ENCODE results near the gene TLCD3B.
"Not testable (repeated sequence)": the region's sequence is repeated elsewhere in the genome, so short reads cannot be mapped to it uniquely, and the experiment has no call there.

TLCD3B gene

DNA sequence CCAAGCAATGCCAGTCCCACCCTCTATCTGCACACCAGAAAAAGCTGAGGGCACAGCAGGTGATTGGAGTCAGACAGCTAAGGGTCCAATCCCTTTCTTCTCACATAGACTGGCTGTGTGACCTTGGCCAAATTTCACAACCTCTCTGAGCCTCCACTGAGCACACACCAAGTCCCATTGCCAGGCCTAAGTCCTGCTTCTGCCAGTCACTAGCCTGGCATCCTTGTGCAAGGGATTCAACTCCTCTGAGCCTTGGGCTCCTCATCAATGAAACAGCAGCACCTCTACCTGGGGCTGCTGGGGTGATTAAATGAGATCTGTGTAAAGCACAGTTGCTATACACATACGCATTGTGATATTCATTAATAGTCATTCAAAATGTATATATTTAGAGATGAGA, 15.5 kb upstream of the TLCD3B start:
- Histone ChIP-seq H3K36me3 (no peaks in the 10 kb centered on the region), H3K9me3 (no peaks in the 10 kb centered on the region), H3K4me3 (no peak overlapping the region), H3K9ac (no peak overlapping the region), H3K4me2 (no peak overlapping the region), H3K4me1 (peaks cover 8% of the 10 kb centered on the region), H4K20me1 (no peaks in the 10 kb centered on the region), H3K27ac (no peak overlapping the region), H3K27me3 (no peaks in the 10 kb centered on the region)
- TF ChIP-seq Cebpa-rat (IDR thresholded peaks at IDR 0.05): no peak

DNA sequence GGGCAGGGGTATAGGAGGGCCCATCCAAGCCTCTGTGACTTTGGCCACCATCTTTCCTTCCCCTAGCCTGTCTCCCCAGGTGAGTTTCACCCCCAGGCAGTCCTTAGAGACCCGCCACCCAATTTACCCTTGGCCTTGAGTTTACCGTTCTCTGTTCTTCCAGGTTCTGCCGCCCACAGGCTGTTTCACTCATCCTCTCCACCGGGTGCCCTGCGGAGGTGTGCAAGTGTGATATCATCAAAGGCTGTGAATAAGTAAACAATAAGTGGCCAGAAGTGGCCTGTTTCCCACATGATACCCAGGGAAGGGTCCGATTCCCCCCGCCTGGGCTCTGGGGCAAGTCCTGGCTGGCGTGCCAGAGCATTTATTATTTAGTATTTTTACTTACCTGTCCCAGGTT, 15.1 kb upstream of the TLCD3B start:
- no peak for TF ChIP-seq Cebpa-rat (IDR thresholded peaks at IDR 0.05)
- Histone ChIP-seq H3K4me1 (peaks cover 6% of the 10 kb centered on the region; the same call in 1 of the 2 replicates), H3K4me3 (no peak overlapping the region), H3K27me3 (no peaks in the 10 kb centered on the region), H3K27ac (no peak overlapping the region), H3K9me3 (no peaks in the 10 kb centered on the region), H3K9ac (no peak overlapping the region), H3K4me2 (no peak overlapping the region), H3K36me3 (no peaks in the 10 kb centered on the region), H4K20me1 (no peaks in the 10 kb centered on the region)

DNA sequence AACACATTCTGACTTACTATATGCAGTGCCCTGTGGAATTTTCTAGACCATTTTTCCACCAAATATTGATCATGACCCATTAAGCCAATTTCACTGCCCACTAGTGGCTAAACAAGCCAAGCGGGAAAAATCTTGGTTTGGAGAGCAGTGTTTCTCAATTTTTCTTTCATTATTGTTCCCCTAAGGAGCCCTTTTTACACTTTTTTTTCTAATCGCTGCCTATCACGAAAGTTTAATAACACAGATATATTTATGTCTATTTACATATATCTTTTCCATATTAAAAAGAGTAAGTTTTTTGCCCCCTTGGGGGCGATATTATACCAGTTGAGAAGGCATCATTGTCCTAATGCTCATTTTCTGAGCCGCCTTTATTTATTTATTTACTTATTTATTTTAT, 10.8 kb upstream of the TLCD3B start:
- H4K20me1 ChIP-seq: no peaks in the 10 kb centered on the region
- no peak overlapping the region for H3K9ac ChIP-seq
- H3K27me3 ChIP-seq: no peaks in the 10 kb centered on the region
- no peak overlapping the region for H3K4me3 ChIP-seq
- H3K36me3 ChIP-seq: no peaks in the 10 kb centered on the region
- no peak overlapping the region for H3K27ac ChIP-seq
- H3K4me2 ChIP-seq: no peak overlapping the region
- H3K4me1 ChIP-seq: no peaks in the 10 kb centered on the region
- no peaks in the 10 kb centered on the region for H3K9me3 ChIP-seq
- TF ChIP-seq Cebpa-rat (IDR thresholded peaks at IDR 0.05): no peak

DNA sequence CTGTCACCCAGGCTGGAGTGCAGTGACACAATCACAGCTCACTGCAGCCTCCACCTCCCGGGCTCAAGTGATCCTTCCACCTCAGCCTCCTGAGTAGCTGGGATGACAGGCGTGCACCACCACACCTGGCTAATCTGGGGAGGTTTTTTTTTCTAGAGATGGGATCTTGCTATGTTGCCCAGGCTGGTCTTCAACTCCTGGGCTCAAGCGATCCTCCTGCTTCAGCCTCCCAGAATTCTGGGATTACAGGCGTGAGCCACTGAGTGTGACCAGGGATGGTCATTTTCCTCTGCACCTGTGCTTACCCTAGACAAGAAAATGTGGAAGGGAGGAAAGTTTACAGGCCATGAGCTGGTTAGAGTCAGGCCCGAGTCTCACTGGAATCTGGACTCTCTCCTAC, 9.6 kb upstream of the TLCD3B start:
- not testable (repeated sequence) for H3K27me3 ChIP-seq, H3K9me3 ChIP-seq, H3K27ac ChIP-seq, H4K20me1 ChIP-seq, H3K9ac ChIP-seq, H3K36me3 ChIP-seq, H3K4me1 ChIP-seq, H3K4me3 ChIP-seq, H3K4me2 ChIP-seq

DNA sequence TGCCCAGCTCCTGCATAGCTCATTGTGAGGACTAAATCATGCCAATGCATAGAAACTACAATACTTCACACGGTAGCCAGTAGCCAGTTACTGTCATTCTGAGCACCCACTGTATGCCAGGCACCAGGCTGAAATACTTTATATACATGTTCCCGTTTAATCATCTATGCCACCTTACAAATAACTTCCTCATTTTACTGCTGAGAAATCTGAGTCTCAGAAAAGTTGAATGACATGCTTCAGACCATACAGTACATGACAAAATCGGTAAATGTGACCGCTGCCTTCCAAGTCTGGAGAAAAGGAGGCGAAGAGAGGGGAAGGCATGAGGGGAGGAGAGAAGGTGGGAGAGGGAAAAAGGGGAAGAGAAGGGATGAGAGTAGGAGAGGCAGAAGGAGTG, 9.2 kb upstream of the TLCD3B start:
- Histone ChIP-seq H3K27me3 (no peaks in the 10 kb centered on the region), H3K27ac (no peak overlapping the region), H3K4me1 (no peaks in the 10 kb centered on the region), H3K9ac (no peak overlapping the region), H3K36me3 (no peaks in the 10 kb centered on the region), H4K20me1 (no peaks in the 10 kb centered on the region), H3K4me2 (no peak overlapping the region), H3K9me3 (no peaks in the 10 kb centered on the region), H3K4me3 (no peak overlapping the region)
- no peak for TF ChIP-seq Cebpa-rat (IDR thresholded peaks at IDR 0.05)

DNA sequence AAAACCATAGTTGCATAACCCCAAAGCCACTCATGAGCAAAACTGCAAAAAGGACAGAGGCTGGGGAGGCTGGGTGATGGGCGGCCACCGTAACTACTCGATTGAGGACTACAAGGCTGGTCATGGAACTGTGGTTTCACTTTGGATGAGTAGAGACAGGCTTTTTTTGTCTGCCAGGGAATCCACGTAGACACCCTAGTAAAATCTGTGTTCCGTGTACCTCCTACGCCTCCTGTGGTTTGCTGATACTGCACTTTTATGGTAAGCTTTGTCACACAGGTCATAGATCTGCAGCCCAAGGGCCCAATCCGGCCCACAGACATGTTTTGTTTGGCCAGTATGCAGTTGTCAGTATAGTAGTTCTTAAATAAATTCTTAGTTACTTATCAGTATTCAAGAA, 2.2 kb upstream of the TLCD3B start:
- Histone ChIP-seq H3K27ac (no peak overlapping the region), H3K9me3 (no peaks in the 10 kb centered on the region), H3K36me3 (no peaks in the 10 kb centered on the region), H3K9ac (no peak overlapping the region), H3K4me3 (no peak overlapping the region), H3K4me2 (peak overlapping the region; percentile 55), H3K27me3 (peaks cover 38% of the 10 kb centered on the region), H3K4me1 (peaks cover 26% of the 10 kb centered on the region), H4K20me1 (peaks cover 16% of the 10 kb centered on the region; the same call in 1 of the 2 replicates)
- TF ChIP-seq Cebpa-rat (IDR thresholded peaks at IDR 0.05): no peak

DNA sequence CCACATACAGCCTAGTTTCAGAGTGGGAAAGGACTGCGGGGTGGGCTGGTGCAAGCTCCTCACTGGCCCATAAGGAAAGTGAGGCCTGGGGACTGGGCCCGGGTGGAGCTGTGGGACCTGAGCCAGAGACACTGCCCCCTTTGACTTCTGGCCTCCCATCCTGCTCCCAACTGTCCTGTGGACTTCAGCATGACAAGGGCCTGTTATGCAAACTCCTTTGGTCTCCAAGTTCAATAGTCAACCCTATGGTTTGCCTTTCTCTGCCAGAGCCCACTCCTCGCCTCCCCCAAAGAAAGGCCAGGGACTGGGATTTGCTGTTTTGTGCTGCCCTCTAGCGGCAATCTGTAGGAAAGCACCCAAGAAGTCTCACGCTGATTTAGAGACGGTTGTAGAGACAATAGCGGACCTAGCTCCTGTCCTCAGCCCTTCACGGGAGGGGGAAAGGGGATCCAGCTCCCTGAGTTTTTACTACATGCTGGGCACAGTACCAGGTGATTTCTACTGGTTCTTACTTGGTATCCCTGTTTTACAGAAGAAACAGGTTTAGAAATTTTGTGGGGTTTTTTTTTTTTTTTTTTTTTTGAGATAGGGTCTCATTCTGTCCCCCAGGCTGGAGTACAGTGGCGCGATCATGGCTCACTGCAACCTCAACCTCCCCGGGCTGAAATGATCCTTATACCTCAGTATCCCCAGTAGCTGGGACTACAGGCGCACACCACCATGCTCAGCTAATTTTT, 1.2 kb upstream of the TLCD3B start:
- Histone ChIP-seq H3K4me2 (peak overlapping the region; percentile 55), H3K4me1 (peaks cover 26% of the 10 kb centered on the region), H3K27ac (no peak overlapping the region), H3K36me3 (no peaks in the 10 kb centered on the region), H3K9ac (no peak overlapping the region), H3K4me3 (no peak overlapping the region), H3K27me3 (peaks cover 49% of the 10 kb centered on the region), H4K20me1 (peaks cover 22% of the 10 kb centered on the region; the same call in 1 of the 2 replicates), H3K9me3 (no peaks in the 10 kb centered on the region)
- TF ChIP-seq Cebpa-rat (IDR thresholded peaks at IDR 0.05): no peak

DNA sequence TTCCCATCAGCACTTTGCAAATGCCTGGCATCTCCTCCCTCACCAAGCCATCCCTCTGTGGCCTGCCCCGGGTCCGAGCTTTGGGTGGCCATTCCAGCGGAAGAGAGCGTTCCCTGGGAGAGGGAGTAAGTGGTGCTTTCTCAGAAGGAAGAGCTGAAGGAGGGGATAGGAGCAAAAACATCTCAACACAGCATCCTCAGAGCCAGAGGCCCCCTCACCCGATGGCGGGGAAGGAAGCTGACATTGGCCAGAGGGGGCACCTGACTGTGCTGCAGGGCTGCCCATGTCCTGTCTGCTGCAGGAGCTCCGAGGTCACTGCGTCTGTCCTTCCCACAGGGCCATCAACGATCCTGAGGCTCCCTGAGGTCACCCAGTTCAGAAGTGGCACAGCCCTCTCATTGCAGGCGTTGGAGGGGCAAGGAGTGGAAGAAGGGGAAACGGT, 427 bp upstream of the TLCD3B start:
- no peak for TF ChIP-seq Cebpa-rat (IDR thresholded peaks at IDR 0.05)
- Histone ChIP-seq H3K4me2 (peak overlapping the region; percentile 55), H4K20me1 (peaks cover 22% of the 10 kb centered on the region; the same call in 1 of the 2 replicates), H3K9ac (no peak overlapping the region), H3K4me1 (peaks cover 26% of the 10 kb centered on the region), H3K27me3 (peaks cover 56% of the 10 kb centered on the region), H3K9me3 (no peaks in the 10 kb centered on the region), H3K36me3 (no peaks in the 10 kb centered on the region), H3K27ac (no peak overlapping the region), H3K4me3 (no peak overlapping the region)

DNA sequence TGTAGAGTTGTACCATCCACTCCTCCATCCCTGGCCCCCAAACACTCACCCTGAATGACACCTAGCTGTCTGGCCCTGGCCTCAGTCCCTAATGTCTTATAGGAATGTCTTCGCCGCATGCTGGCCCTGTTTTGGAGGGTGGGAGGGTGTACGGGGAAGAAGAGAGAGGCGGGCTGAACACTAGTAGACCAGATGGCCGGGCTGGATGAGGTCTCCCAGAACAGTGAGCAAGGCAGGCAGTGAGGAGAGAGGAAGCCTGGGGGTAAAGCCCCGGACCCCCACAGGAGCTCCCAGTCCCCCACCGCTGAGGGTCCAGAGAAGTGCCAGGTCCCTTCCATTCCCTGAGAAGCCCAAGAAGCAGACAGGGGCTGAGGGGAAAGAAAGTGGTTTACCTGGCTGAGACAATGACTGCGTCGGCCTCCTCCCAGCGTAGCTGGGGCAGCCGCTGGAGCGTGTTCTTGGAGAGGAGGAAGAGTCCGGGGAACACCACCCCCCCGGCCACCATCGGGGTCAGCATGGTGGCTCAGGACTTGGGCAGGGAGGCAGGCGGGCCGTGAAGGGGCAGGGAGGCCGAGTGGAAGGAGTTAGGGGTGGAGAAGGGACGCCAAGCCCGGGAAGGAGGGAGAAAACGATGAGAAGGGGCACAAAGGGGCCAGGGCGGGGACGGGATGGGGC, 923 bp downstream of the TLCD3B start:
- no peak overlapping the region for H3K4me2 ChIP-seq
- no peaks in the 10 kb centered on the region for H3K36me3 ChIP-seq
- no peak for TF ChIP-seq Cebpa-rat (IDR thresholded peaks at IDR 0.05)
- no peak overlapping the region for H3K4me3 ChIP-seq
- H3K27me3 ChIP-seq: peaks cover 67% of the 10 kb centered on the region
- H3K9me3 ChIP-seq: no peaks in the 10 kb centered on the region
- H3K27ac ChIP-seq: no peak overlapping the region
- peaks cover 26% of the 10 kb centered on the region for H3K4me1 ChIP-seq
- peaks cover 22% of the 10 kb centered on the region; the same call in 1 of the 2 replicates for H4K20me1 ChIP-seq
- no peak overlapping the region for H3K9ac ChIP-seq

DNA sequence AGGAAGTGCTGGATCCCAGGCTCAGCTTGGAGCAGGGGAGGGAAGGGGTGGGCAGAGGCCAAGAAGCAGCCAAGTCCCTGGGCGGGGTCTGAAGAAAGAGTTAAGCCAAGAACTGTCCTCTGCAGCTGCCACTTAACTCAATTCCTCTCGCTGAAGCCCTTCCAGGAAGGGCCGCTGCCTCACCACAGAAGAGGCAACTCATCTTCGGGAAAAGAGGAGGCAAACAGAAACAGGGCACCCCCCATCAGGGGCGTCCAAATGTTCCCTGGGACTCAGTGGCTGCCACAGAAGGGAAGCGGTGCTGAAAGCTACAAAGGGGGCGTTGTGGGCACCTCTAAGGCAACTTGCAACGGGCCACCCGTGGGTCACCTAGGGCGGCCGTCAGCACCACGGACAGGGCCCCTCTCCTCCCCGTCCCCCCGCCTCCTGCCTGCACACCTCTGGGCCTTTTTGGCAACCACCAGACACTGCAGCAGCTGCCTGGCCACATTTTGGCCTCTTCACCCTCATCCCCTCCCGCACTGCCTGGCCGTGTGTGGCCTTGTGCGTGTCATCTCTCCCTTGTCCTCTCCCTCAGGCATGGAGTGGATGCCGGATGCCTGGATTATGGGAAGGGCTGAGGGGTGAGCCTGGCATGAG, 2.5 kb downstream of the TLCD3B start:
- Histone ChIP-seq H3K9ac (no peak overlapping the region), H3K27ac (no peak overlapping the region), H4K20me1 (peaks cover 22% of the 10 kb centered on the region; the same call in 1 of the 2 replicates), H3K4me1 (peaks cover 24% of the 10 kb centered on the region), H3K9me3 (no peaks in the 10 kb centered on the region), H3K36me3 (no peaks in the 10 kb centered on the region), H3K27me3 (peaks cover 67% of the 10 kb centered on the region), H3K4me2 (no peak overlapping the region), H3K4me3 (no peak overlapping the region)
- TF ChIP-seq Cebpa-rat (IDR thresholded peaks at IDR 0.05): no peak

Data from BLaER1 (cell line).